GM21825 (cell line): Measurements from ENCODE around the gene TRAF3.

Source experiments
- ATAC-seq: cut with Tn5 transposase; IDR thresholded peaks from one replicate; pipeline ENCODE4 v1.9.1; 2021; ENCODE audit warnings: mild to moderate bottlenecking, moderate library complexity; ENCODE audit not compliant: unreplicated experiment

Gene TRAF3

DNA sequence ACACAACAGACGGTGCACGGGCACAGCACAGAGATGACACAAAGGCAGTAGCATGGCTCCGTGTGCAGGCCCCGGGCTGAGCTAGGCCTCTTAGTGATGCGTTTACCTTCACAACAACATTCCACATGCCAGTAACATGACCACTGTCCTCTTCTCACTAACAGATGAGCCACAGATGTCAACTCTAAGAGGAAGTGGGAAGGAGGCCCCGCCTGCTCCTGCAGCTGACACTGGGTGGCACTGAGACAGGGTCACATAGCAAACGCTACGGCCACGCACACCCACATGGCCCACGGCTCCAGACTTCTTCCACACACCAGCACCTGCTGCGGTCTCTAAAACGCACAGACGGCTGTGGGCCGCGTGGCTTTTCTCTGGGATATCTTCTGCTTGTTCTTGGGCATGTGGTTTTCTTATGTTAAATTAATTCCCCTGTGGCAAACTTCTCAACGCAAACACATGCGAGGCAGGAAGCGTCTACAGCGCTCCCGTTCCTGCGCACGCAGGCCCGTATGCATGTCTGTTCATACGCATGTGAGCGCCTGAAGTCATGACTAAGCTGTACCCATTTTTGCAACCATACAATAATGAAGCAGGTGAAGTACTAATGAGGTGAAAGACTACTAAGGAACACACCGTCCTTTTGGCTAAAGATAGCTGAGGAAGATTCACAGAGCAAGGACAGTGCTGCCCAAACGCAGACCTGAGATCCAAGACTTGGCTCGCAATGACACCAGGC lies 172.0 kb downstream of the TRAF3 start:
- no peak for ATAC-seq

DNA sequence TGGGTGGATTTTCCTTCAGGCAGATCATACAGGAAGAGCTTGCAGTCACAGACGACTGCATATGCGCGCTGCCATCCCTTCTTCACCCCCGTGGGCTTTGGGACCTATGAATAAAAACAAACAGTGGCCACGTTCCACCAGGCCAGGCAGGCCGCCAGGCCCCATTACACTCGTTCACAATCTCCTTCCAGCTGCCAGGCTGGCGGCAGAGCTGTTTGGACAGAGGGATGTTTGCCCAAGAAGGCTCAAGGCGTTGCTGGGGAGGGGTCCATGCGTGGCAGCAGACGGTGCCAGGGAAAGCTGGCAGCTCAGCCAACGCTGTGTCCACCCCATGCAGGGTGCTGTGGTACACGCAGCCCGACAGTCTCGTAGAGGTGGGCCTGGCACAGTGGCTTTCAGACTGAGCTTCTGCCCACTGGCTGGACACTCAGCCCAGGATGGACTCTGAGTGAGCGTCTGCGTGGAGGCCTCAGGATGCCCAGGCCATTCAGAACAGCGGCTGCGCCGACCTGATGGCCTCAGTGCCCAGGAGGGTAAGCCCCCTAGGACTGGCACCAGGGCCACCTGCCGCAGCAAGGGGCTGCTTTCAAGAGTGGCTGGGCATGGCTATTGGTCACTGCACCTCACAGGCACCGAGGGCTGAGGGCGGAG lies 172.7 kb downstream of the TRAF3 start:
- ATAC-seq = no peak

DNA sequence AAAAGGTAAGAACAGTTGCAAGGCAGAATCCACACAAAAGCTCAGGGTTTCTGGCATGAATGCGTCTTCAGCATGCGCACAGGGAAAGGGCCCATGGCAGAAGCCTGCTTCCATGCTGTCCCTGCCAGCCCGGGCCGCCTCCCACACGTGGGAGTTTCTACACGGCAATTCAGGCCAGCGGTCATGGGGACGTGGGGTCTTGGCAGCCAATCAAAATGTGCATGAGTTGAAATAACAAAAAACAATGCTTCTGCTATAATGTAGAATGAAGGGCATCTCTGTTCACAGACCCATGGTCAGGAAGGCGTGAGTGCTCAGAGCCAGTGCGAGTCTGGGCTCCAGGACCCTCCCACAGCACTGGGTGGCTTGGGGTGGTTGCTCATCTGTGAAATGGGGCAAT lies 173.8 kb downstream of the TRAF3 start:
- no peak for ATAC-seq

DNA sequence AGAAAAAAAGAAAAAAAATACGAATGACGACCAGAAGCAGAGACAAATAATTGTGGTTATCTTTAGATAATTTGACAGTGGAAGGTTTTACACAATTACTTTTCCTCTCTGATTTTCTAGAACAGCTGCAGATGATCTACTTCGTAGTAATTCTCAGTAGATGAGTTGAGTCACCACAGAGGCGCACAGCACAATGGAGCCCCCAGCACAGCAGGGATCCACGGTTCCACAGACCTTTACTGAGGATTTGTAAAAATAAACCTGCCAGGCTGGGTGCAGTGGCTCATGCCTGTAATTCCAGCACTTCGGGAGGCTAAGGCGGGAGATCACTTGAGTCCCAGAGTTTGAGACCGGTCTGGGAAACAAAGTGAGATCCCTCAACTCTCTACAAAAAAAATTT lies 174.6 kb downstream of the TRAF3 start:
- no peak for ATAC-seq

DNA sequence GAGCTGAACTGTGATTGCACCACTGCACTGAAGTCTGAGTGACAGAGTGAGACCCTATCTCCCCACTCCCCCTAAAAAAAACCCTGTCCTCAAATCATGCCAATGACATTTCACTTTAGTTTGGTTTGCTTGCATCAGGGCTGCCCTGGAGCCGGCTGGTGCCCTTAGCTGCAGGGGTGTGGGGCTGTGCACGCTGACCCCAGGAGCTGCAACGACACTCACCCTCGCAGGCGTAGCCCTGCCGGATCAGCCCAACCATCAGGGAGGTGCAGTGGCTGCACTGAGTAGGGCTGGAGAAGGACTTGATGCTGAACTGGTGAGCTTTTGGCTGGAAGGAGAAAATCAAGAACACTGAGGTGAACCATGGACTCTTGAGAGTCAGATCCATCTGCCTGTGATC lies 175.0 kb downstream of the TRAF3 start:
- no peak for ATAC-seq

DNA sequence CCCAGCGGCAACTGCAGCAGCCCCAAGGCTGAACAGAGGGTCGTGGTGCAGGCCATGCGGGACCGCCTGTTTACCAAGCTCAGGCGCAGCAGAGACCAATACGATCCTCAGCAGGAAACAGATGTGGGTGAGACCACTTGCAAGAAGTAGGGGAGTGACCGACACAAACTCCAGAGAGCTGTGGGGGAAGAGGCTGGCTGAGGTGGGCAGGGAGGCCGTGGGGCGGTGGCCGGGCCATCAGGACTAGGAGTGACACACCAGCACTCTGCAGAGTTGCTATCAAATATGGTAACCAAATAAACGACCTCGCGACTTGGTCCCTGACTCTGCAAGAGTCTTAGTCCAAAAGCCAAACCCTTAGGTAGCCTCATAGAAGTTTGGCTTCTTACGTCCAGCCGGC lies 175.9 kb downstream of the TRAF3 start:
- no peak for ATAC-seq

DNA sequence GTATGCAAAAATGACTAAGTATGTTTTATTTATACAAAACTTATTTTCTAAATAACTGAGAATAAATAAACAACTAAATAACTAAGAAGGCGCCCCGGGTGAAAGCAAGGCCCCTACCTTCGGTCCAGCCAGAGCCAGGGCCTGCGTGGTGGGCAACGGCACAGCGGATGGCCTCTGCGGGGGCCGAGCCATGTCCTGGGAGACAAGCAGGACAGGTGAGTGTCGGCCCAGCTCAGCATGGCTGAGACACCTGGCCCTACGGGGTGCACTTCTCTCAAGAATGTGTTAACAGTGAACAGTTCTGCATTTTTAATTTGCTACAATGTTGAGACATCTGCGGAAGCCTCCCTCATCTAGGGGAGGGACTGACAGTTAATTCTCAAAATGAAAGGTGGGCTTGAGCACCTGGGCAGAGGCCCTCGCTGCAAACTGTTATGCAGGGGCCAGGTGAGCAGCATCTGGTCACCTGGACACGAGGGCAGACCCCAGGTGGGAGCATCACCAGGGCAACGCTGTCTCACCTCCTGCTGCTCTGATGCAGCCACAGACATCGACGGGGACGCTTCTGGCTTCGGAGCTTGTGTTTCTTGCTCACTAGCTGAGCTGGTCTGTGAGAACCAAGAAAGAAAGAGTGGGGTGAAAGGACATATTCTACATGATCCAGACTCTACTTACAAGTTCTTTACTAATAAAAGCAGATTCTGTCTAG lies 177.0 kb downstream of the TRAF3 start:
- ATAC-seq = no peak

DNA sequence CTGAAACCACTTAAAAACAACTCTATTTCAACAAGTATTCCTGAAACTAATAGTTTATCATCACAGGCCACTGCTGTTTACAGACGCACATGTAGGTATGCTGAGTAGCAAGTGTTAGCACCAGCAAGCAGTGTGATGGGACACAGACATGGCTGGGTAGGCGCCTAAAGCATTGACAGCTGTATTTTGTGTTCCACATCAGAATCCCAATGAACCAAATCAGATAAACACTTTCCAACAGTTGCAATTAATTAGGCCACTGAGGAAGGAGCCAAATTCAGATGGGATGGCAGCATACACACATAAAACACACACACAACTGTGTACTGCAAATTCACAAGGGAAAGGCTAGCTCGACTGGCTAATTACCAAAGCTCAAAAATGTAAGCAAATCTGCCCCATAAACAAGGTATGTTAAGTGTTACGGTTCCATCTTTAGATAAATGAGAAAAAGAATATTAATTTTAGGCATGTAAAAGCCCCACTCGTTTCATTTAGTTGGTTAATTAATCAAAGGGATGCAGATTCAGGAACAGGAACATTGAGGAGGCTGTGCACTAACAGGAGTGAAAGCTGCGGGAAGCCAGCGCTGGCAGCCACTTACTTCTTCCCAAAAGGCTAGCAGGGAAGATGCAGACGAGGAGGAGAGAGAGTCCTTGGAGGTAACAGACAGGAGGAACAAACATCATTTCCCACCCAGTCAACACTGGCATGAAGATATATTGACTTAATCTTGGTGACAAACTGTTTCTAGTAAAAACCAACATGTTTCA lies 178.6 kb downstream of the TRAF3 start:
- ATAC-seq = no peak

DNA sequence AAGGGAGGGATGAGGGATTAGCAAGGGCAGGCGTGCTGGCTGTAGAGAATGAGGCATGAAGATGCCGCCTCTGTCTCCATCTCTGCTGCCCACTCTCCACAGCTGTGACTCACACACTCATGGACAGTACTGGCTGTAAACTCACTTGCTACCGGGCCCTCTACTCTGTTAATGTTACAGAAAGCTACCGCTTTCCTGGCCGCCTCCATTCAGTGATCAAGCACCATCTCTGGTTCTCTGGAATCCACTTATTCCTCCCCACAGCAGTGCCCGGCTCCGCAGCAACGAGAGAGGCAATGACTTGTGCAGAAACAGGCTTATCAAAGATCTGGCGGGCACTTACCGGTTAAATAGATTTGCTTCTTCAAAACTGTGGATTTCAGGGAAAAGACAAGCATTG lies 180.0 kb downstream of the TRAF3 start:
- no peak for ATAC-seq

DNA sequence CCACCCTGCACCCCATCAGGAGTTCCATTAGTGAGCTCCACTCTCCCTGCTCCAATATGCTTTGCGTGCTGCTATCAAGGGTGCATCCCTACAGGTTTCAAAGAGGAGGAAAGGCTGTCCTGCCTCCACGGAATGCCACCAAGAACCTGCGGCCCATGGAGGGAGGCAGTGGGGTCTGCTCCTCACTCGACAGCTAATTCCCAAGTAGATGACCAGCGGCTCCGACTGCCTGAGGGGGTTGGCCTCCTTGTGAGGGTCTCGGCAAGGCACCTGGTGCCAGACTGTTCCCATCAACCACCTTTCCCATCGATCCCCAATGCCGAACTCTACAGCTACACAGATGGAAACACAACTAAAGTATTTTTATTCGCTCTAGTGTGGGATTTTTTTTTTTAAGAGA lies 181.2 kb downstream of the TRAF3 start:
- ATAC-seq = no peak
